GM19023 (cell line): ENCODE data around the gene LATS2.

Experiments
- ATAC-seq: cut with Tn5 transposase; IDR thresholded peaks from one replicate; pipeline ENCODE4 v1.9.1; 2021; ENCODE audit warnings: mild to moderate bottlenecking, moderate library complexity; ENCODE audit not compliant: unreplicated experiment

LATS2 gene

GRCh38 chr13:20994441-20994821, 67.0 kb downstream of the LATS2 start:
- ATAC-seq = no peak

DNA sequence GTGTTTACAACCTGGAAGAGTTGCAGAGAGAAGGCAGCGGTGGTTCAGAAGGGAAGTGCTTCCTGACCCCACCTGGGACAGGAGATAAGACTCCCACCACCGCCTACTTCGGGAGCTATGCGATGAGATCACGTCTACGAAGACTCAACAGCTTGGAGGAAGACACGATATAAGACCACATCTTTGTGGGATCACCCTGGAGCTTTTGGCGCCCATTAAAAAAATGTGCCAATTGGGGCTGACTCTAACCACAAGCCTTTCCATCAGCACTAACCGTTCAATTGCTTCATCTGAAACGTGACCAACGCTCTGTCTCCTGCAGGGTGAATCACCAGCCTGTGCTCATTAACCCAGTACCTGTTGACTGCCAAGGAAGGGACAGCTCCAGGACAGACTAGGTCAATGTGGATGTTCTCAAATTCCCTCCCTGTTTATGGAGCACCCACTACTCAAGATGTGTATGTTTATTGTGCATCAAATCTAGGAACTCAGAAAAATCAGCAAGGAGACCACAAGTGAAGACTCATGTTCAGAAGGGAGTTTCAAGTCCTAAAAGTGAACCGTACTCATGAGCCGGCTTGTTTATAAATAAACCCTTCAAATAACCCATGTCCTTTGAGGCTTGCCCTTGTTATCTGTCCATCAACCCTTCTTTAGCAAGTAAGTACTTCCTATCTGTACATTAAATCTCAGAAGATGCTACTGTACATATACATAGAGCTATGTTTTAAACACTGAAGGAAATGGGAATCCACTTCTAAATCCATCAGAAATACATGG, 67.5 kb downstream of the LATS2 start:
- no peak for ATAC-seq

DNA sequence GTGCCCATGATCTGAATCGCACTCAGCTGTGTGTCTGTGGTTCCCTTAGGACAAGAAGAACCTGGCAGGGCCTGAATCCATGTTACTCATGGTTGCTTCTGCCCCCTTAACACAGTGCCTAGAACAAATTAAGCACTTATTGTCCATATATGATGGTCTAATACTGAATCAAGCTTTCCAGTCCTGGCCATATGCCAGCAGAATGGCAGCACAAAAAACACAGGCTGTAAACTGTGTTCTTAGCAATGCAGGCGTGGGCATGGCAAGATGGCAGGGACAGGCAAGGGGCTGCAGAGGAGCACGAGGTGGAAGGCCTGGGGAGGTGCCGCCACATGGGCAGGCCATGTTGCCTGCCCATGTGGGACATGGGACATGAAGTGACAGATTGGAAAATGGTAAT, 68.2 kb downstream of the LATS2 start:
- no peak for ATAC-seq

- no peak for ATAC-seq
These were observed 69.5 kb downstream of the LATS2 start for GRCh38 chr13:20991741-20992520.

DNA sequence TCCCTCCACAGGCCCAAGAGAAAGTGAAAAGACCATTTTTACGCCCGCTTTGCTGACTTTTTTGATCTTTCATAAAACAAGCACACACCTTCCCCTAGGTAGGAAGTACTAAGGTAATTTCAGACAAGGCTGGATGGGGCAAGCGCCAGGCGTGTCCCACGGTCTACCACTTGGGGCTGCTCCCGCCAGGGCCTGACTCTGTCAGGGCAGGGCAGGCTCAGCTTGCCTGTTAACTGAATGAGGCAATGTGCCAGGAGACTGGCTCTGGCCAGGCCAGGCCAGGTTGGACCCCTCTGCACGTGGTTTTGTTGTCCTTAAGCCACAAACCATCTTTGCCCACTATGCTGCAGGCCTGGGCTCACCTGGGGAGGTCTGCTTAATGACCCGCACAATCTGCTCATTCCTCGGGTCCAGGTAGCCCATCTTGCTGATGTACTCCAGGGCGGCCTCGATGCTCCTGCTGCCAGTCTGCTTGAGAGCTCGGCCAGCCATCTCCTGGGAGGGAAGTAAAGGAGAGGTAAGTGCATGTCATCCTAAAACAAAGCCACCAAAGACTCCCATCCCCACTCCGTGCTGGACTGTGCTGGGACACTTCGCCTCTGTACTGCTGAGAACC, 70.4 kb downstream of the LATS2 start:
- no peak for ATAC-seq

DNA sequence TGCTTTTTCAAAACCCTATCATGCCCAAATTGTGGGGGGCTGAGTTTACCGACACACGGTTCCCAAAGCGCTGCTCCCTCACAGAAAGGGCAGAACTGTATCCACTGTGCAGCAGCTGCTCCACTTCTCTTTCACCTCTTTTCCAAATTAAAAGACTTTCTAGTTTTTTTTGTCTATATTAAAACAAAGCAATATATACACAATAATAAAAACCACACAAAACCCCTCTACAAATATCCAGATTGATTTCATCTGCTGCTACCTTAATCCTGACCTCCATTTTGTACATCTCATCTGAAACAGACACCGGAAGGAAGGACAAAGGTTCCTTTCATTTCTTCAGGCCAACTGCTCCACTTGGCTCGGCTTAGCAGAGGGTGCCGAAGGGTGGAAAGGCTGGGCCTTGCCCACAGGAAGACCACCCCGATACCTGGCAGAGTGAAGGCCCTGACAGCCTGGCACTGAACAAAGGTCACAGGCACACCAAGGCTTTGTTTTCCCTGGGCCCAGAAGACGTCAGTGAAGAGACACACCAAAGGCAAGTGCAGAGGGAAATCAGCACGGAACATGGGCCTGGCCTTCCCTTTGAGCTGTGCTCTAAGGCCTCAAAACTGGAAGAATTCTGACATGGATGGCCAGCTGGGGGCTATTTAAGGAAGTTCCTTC, 71.6 kb downstream of the LATS2 start:
- ATAC-seq = no peak

- no peak for ATAC-seq
These were observed 72.3 kb downstream of the LATS2 start for GRCh38 chr13:20988909-20989655.

- no peak for ATAC-seq
These were observed 73.1 kb downstream of the LATS2 start for GRCh38 chr13:20988033-20988908.

- ATAC-seq = no peak
These were observed 73.8 kb downstream of the LATS2 start for GRCh38 chr13:20987599-20987998.

- no peak for ATAC-seq
These were observed 76.5 kb downstream of the LATS2 start for GRCh38 chr13:20984879-20985278.

DNA sequence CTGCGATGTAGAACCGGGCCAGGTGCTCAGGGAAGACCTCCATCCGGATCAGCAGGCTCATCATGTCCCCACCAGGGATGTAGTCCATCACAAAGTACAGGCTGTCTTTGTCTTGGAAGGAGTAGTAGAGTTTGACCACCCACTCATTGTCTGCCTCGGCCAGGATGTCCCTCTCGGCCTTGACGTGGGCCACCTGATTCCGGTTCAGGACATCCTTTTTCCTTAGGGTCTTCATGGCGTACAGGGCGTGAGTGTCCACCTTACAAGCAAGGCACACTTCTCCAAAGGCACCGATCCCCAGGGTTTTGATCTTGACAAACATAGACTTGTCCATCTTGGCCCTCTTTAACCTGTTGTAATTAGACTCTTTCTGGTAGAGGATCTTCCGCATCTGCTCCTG, 78.0 kb downstream of the LATS2 start:
- ATAC-seq = no peak

DNA sequence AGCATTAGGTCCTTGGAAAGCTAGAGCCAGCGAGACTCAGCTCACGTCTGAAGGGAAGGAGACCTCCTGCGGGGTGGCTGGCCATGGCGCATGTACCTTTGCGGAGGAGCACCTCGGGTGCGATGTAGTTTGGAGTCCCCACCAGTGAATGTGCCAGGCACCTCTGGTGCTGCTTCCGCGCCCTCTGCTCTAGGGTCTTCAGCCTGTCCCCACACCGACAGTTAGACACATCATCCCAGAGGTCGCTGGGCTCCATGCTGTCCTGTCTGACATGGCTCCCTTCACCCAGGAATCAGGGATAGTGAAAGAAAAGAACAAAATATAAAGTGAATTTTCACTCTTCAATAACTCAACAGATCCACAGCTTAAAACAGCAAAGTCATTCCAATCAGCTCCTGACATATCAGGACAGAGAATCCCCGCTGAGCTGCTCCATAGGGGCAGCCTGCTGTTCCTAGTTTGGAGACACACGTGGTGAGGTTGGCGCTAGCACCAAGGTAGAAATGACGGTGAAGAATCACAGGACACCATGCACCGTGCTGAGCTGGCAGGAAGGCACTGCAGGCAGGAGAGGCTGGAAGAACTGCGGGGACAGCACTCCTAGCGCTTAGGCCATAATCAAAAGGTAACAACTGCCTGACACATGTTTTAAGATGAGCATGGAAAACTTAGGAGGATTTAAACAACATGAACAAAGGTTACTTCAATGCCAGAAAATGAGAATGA, 79.9 kb downstream of the LATS2 start:
- no peak for ATAC-seq

GRCh38 chr13:20980899-20981298, 80.5 kb downstream of the LATS2 start:
- ATAC-seq = no peak

DNA sequence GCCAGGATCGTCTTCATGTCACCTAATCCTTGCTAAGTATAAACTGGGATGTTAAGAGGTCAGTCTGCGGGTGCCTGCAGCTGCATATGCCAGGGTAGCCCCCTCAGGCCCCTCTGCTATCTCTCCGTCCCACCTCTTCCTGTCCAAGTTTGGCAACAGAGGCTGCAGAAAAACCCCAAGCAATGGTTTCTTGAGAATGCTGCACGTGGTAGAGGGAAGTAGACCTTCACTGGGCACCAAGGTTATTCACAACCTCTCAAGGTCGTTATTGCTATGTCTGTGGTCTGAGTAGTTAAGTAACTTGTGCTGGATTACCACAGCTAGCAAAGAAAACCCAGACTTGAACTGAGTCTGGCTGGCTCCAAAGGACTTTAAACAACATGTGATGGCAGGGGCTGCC, 81.0 kb downstream of the LATS2 start:
- no peak for ATAC-seq

- ATAC-seq = no peak
These were observed 84.0 kb downstream of the LATS2 start for GRCh38 chr13:20977394-20977793.

GRCh38 chr13:20974981-20975585, 86.3 kb downstream of the LATS2 start:
- no peak for ATAC-seq

DNA sequence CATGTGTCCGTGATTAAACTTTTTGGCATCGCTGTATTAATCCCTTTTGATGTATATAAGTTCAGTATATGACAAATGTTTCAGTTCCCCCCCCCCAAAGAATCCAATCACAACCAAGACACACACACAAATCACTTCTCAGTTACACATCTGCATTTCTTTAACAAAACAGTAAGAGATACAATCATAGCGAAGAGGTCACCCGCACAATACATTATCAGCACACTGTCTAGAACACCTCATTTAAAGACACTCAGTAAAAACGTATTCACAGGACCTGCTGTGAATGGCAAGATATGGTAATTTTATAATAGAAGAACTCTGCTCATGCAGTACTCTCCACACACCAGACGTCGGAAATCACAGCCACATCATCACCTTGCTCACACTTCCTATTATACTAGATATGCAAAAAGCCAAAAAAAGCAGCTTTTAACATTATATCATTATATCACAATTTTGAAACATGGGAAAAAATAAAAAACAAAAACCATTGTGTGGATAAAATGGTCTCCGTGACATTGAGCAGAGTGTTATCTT, 87.4 kb downstream of the LATS2 start:
- no peak for ATAC-seq

- ATAC-seq = no peak
These were observed 88.7 kb downstream of the LATS2 start for GRCh38 chr13:20972731-20973130.
